Activated naive CD8-positive, alpha-beta T cell treated with anti-CD3 and anti-CD28 coated beads, Interleukin-2, amount 10 ng/mL, durations not matched to agents 7 days and 5 days (primary cell): ENCODE data around the gene IGSF8. TPM values are rescaled to one million over a fixed set of nuclear protein-coding genes. Genes with fewer than 3 reads are reported as not detected.

Experiments
- ATAC-seq: fragments of 150-1000 bp; cut with Tn5 transposase; one replicate; pipeline ENCODE4 v1.10.0; 2021; ENCODE audit warnings: low read depth, moderate library complexity
- POLR2A ChIA-PET: fragments of 350-600 bp; sonication (Branson Sonifier 250); formaldehyde crosslinking; loops from one replicate; lab custom pipeline; 2021; ENCODE audit warnings: antibody characterized with exemption; lab: Charles Lee
- DNase-seq: peaks from one replicate; pipeline ENCODE4 v3.0.0; 2021
- H3K27ac Mint-ChIP-seq: one replicate; pipeline ENCODE4 v1.8.0; 2022; ENCODE audit warnings: mild to moderate bottlenecking, mixed read lengths
- H3K27me3 Mint-ChIP-seq: one replicate; pipeline ENCODE4 v1.8.0; 2022; ENCODE audit warnings: mild to moderate bottlenecking, moderate library complexity, mixed read lengths
- H3K36me3 Mint-ChIP-seq: one replicate; pipeline ENCODE4 v1.8.0; 2021; ENCODE audit warnings: mild to moderate bottlenecking, mixed read lengths
- H3K4me1 Mint-ChIP-seq: one replicate; pipeline ENCODE4 v1.8.0; 2021; ENCODE audit warnings: mixed read lengths
- H3K4me3 Mint-ChIP-seq: one replicate; pipeline ENCODE4 v1.8.0; 2022; ENCODE audit warnings: mild to moderate bottlenecking, moderate library complexity, mixed read lengths
- H3K9me3 Mint-ChIP-seq: one replicate; pipeline ENCODE4 v1.8.0; 2021; ENCODE audit warnings: mixed read lengths
- total RNA-seq, 2 experiments: library from RNA; stranded (reverse); gene quantifications; one replicate each; pipeline ENCODE4 v1.2.3, GENCODE V29; 2021

IGSF8 gene, protein sequence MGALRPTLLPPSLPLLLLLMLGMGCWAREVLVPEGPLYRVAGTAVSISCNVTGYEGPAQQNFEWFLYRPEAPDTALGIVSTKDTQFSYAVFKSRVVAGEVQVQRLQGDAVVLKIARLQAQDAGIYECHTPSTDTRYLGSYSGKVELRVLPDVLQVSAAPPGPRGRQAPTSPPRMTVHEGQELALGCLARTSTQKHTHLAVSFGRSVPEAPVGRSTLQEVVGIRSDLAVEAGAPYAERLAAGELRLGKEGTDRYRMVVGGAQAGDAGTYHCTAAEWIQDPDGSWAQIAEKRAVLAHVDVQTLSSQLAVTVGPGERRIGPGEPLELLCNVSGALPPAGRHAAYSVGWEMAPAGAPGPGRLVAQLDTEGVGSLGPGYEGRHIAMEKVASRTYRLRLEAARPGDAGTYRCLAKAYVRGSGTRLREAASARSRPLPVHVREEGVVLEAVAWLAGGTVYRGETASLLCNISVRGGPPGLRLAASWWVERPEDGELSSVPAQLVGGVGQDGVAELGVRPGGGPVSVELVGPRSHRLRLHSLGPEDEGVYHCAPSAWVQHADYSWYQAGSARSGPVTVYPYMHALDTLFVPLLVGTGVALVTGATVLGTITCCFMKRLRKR
- total RNA-seq = 10 to 100 TPM; 39.8 to 44.6 TPM

- no peaks in the 10 kb centered on the region for H3K36me3 Mint-ChIP-seq
- H3K27me3 Mint-ChIP-seq = no peaks in the 10 kb centered on the region
- H3K27ac Mint-ChIP-seq = peak within 1 kb of the TSS; percentile 91
- peak within 1 kb of the TSS; percentile 92 for H3K4me3 Mint-ChIP-seq
- peak; percentile 69 for ATAC-seq
- DNase-seq = peak; percentile 93
- POLR2A ChIA-PET = interaction anchor here (0.6 to 1.4 kb wide), 9 partner anchors 11 to 278 kb away, joined by 3 to 5 read pairs (median 3); partner anchors contain the start of genes DCAF8, PEA15 and PEX19
- H3K9me3 Mint-ChIP-seq = no peaks in the 10 kb centered on the region
- H3K4me1 Mint-ChIP-seq = peaks cover 39% of the 10 kb centered on the region
These were observed at the start of gene IGSF8 for GRCh38 chr1:160097911-160098851. TSS of gene IGSF8 (minus strand) at chr1:160098619. CDS start at chr1:160098472, 147 bp downstream.

DNA sequence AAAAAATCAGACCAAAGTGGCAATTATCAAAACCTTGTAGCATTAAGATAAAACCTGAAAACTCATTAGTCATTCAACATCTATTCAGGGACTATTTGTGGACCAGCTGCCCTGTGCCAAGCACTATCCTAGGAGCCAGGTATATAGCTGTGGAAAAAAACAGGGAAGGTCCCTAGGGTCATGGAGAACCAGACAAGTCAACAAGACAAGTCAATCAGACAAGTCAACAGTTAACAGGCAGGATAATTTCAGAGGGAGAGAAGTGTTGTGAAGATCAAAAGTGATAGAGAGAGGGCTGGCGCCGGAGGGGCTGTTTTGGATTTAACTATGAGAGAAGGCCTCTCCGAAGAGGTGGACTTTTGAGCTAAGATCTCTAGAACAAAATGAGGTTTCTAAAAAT, 49.7 kb upstream of the IGSF8 start:
- Mint-ChIP-seq H3K36me3 (no peaks in the 10 kb centered on the region), H3K4me3 (no peak overlapping the region), H3K27me3 (peaks cover 20% of the 10 kb centered on the region), H3K4me1 (no peaks in the 10 kb centered on the region), H3K27ac (no peak overlapping the region), H3K9me3 (no peaks in the 10 kb centered on the region)
- ATAC-seq (no peak), DNase-seq (no peak)
- POLR2A ChIA-PET = interaction anchor here (1.0 kb wide), 1 partner anchor 114 kb away, joined by 3 read pairs; the partner anchor contains the start of gene DCAF8

DNA sequence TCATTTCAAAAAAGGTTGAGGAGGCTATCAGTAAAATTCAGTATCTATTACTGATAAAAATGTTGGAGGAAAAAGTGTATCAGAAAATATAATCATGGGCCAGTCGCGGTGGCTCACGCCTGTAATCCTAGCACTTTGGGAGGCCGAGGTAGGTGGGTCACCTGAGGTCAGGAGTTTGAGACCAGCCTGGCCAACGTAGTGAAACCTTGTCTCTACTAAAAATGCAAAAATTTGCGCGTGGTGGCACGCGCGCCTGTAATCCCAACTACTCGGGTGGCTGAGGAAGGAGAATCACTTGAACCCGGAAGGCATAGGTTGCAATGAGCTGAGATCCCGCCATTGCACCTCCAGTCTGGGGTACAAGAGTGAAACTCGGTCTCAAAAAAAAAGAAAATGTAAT, 47.7 kb upstream of the IGSF8 start:
- Mint-ChIP-seq H3K4me1 (no peaks in the 10 kb centered on the region), H3K27me3 (peaks cover 26% of the 10 kb centered on the region), H3K4me3 (no peak overlapping the region), H3K27ac (no peak overlapping the region), H3K36me3 (no peaks in the 10 kb centered on the region), H3K9me3 (no peaks in the 10 kb centered on the region)
- POLR2A ChIA-PET = interaction anchor here (0.7 kb wide), 1 partner anchor 10 kb away, joined by 3 read pairs; no protein-coding TSS in a partner anchor
- DNase-seq (no peak), ATAC-seq (no peak)

GRCh38 chr1:160144921-160145320, 46.5 kb upstream of the IGSF8 start:
- no peak for DNase-seq
- no peak for ATAC-seq
- no peaks in the 10 kb centered on the region for H3K4me1 Mint-ChIP-seq
- no peaks in the 10 kb centered on the region for H3K36me3 Mint-ChIP-seq
- peaks cover 26% of the 10 kb centered on the region for H3K27me3 Mint-ChIP-seq
- POLR2A ChIA-PET = no interaction called here
- H3K9me3 Mint-ChIP-seq = no peaks in the 10 kb centered on the region
- no peak overlapping the region for H3K27ac Mint-ChIP-seq
- H3K4me3 Mint-ChIP-seq = no peak overlapping the region

- Mint-ChIP-seq H3K9me3 (no peaks in the 10 kb centered on the region), H3K4me3 (no peak overlapping the region), H3K4me1 (no peaks in the 10 kb centered on the region), H3K36me3 (no peaks in the 10 kb centered on the region), H3K27ac (no peak overlapping the region), H3K27me3 (peaks cover 22% of the 10 kb centered on the region)
- ATAC-seq (no peak), DNase-seq (no peak)
- POLR2A ChIA-PET = no interaction called here
These were observed 45.3 kb upstream of the IGSF8 start for GRCh38 chr1:160143695-160144094.

DNA sequence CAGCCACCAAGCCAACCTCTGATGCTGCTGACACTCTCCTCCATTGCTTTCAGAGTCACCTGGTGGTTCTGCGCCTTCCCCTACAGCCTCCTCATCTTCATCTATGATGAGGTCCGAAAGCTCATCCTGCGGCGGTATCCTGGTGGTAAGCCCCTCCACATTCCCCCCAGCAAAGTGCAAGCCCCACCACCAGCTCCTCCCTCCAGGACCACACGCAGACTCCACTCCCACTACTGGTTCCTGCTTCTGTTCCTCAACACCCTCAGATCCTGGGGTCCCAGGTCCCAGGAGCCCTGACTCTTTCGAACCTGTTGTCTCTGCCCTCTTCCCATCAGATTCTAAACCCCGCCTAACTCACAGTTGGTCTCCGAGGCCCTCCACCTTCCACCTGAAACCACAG, 41.4 kb upstream of the IGSF8 start:
- H3K4me3 Mint-ChIP-seq = no peak overlapping the region
- peaks cover 11% of the 10 kb centered on the region for H3K27me3 Mint-ChIP-seq
- POLR2A ChIA-PET = no interaction called here
- ATAC-seq (no peak), DNase-seq (no peak)
- no peaks in the 10 kb centered on the region for H3K9me3 Mint-ChIP-seq
- H3K4me1 Mint-ChIP-seq = no peaks in the 10 kb centered on the region
- no peaks in the 10 kb centered on the region for H3K36me3 Mint-ChIP-seq
- no peak overlapping the region for H3K27ac Mint-ChIP-seq

DNA sequence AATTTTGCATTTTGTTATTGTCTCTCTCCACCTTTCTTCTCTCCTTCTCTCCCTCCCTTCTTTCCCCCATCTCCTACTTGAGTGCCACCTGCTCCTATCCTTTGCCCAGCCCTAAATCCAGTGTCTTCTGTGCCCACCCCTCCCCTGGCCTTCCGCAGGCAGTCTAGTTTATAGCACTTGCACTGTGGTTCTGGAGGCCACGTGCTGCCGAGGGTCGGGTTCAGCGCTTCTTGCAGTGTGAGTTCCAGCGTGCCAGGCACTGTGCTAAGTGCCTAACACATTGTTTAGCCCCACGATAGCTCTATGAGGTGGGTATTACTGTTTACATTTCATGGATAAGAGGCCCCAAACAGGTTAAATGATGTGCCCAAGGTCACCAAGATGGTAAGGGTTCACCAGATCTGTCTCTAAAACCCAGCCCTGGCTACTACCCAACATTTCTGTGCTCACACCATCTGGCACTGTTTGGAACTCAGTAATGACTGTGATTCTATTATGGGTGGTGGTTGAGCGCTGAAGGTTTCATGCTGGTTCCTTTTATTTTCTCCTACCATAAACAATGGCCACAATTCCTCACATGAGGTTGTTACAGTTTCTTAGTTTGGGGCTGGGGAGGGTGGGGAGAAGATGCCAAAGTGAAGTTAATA, 38.9 kb upstream of the IGSF8 start:
- no peak overlapping the region for H3K4me3 Mint-ChIP-seq
- POLR2A ChIA-PET = no interaction called here
- no peaks in the 10 kb centered on the region for H3K36me3 Mint-ChIP-seq
- H3K9me3 Mint-ChIP-seq = no peaks in the 10 kb centered on the region
- H3K4me1 Mint-ChIP-seq = no peaks in the 10 kb centered on the region
- DNase-seq = no peak
- peaks cover 11% of the 10 kb centered on the region for H3K27me3 Mint-ChIP-seq
- H3K27ac Mint-ChIP-seq = no peak overlapping the region
- ATAC-seq = no peak

GRCh38 chr1:160136926-160137200, 38.4 kb upstream of the IGSF8 start:
- Mint-ChIP-seq H3K4me3 (no peak overlapping the region), H3K36me3 (no peaks in the 10 kb centered on the region), H3K4me1 (no peaks in the 10 kb centered on the region), H3K27me3 (peaks cover 14% of the 10 kb centered on the region), H3K27ac (no peak overlapping the region), H3K9me3 (no peaks in the 10 kb centered on the region)
- ATAC-seq (no peak), DNase-seq (no peak)
- POLR2A ChIA-PET = no interaction called here

GRCh38 chr1:160136121-160136925, 37.9 kb upstream of the IGSF8 start:
- no peak overlapping the region for H3K27ac Mint-ChIP-seq
- no peaks in the 10 kb centered on the region for H3K36me3 Mint-ChIP-seq
- DNase-seq (no peak), ATAC-seq (no peak)
- no peaks in the 10 kb centered on the region for H3K4me1 Mint-ChIP-seq
- H3K4me3 Mint-ChIP-seq = no peak overlapping the region
- H3K9me3 Mint-ChIP-seq = no peaks in the 10 kb centered on the region
- POLR2A ChIA-PET = interaction anchor here (0.5 kb wide), 1 partner anchor 9 kb away, joined by 3 read pairs; no protein-coding TSS in a partner anchor
- peaks cover 11% of the 10 kb centered on the region for H3K27me3 Mint-ChIP-seq

- Mint-ChIP-seq H3K36me3 (no peaks in the 10 kb centered on the region), H3K9me3 (no peaks in the 10 kb centered on the region), H3K4me1 (no peaks in the 10 kb centered on the region), H3K4me3 (no peak overlapping the region), H3K27me3 (peaks cover 14% of the 10 kb centered on the region), H3K27ac (no peak overlapping the region)
- DNase-seq (no peak), ATAC-seq (no peak)
- POLR2A ChIA-PET = no interaction called here
These were observed 36.6 kb upstream of the IGSF8 start for GRCh38 chr1:160134791-160135572.

DNA sequence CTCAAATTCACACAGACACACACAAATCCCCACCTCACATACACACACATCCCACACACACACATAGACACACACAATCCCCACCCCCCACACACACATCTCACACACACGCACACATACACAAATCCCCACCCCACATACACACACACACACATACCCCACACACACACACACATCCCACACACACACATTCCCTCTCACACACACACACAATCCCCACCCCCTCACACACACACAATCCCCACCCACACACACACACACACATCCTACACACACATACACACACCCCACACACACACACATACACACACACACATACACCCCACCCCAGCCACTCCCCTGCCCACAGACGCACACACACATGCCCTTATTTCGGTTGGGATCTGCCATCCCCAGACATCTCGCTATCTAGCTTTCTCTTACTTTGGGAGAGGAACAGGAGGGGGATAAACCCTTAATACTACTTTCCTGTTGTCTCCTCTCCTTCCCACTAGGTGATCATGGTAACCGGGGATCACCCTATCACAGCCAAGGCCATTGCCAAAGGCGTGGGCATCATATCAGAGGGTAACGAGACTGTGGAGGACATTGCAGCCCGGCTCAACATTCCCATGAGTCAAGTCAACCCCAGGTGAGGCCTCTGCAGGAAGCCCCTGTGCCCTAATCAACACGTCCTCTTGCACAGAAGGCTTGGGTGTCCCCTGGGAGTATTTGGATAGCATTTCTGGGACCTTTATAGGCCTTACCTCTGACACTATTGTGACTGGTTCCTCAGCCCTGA, 35.8 kb upstream of the IGSF8 start:
- ATAC-seq (no peak), DNase-seq (no peak)
- H3K27ac Mint-ChIP-seq = no peak overlapping the region
- no peaks in the 10 kb centered on the region for H3K36me3 Mint-ChIP-seq
- H3K4me3 Mint-ChIP-seq = no peak overlapping the region
- H3K27me3 Mint-ChIP-seq = peaks cover 14% of the 10 kb centered on the region
- POLR2A ChIA-PET = no interaction called here
- H3K9me3 Mint-ChIP-seq = no peaks in the 10 kb centered on the region
- H3K4me1 Mint-ChIP-seq = no peaks in the 10 kb centered on the region
